ENCODE data around the gene LETM1. TPM values are rescaled to one million over a fixed set of nuclear protein-coding genes. Genes with fewer than 3 reads are reported as not detected.

LETM1 gene
- total and polyA plus RNA-seq, 8 donors = 5.3 to 255 (median 52.1) TPM

- Histone ChIP-seq H3K27me3 (peaks cover 8 to 69% (median 36%) of the 10 kb centered on the region in 3 donors), H3K27ac (no peak overlapping the region), H3K4me3 (no peak overlapping the region), H3K4me1 (peaks cover 28 to 40% (median 33%) of the 10 kb centered on the region in 4 donors), H3K36me3 (no peaks in the 10 kb centered on the region), H3K9me3 (no peaks in the 10 kb centered on the region)
- 64 to 83% (median 66%) methylated on average over 7 to 16 of the region's 16 CpGs for WGBS, 5 donors
- TF ChIP-seq EP300 (IDR thresholded peaks at IDR 0.05) = no peak
- TF ChIP-seq POLR2A (IDR thresholded peaks at IDR 0.05) = no peak
- TF ChIP-seq CTCF (IDR thresholded peaks at IDR 0.05) = no peak
- no peak for TF ChIP-seq POLR2AphosphoS5 (IDR thresholded peaks at IDR 0.05)
- no peak for DNase-seq
- intact Hi-C loops (cut with DNase I; ENCODE audit: low total_unique reads) = no loop called here
These were observed 58.6 kb downstream of the LETM1 start for GRCh38 chr4:1797298-1797860.

GRCh38 chr4:1796486-1797204 is 59.3 kb downstream of the LETM1 start:
- peaks cover 8 to 75% (median 36%) of the 10 kb centered on the region in 3 donors for H3K27me3 ChIP-seq
- 72 to 81% (median 79%) methylated on average over 13 to 14 of the region's 14 CpGs for WGBS, 5 donors
- no peak overlapping the region for H3K4me3 ChIP-seq
- TF ChIP-seq POLR2AphosphoS5 (IDR thresholded peaks at IDR 0.05) = no peak
- no peak for TF ChIP-seq CTCF (IDR thresholded peaks at IDR 0.05)
- TF ChIP-seq EP300 (IDR thresholded peaks at IDR 0.05) = no peak
- no peak for TF ChIP-seq POLR2A (IDR thresholded peaks at IDR 0.05)
- H3K36me3 ChIP-seq = no peaks in the 10 kb centered on the region
- no peak for DNase-seq
- no peak overlapping the region for H3K27ac ChIP-seq
- H3K4me1 ChIP-seq = peaks cover 25 to 40% (median 30%) of the 10 kb centered on the region in 4 donors
- intact Hi-C loops (cut with DNase I; ENCODE audit: low total_unique reads) = no loop called here
- no peaks in the 10 kb centered on the region for H3K9me3 ChIP-seq

- 13 to 20% (median 17%) methylated on average over 17 to 32 of the region's 32 CpGs for WGBS, 5 donors
- TF ChIP-seq EP300 (IDR thresholded peaks at IDR 0.05) = no peak
- TF ChIP-seq POLR2AphosphoS5 (IDR thresholded peaks at IDR 0.05) = no peak
- no peak for TF ChIP-seq CTCF (IDR thresholded peaks at IDR 0.05)
- TF ChIP-seq POLR2A (IDR thresholded peaks at IDR 0.05) = no peak
- no peaks in the 10 kb centered on the region for H3K9me3 ChIP-seq
- peak; percentile 48 to 81 for DNase-seq
- peaks cover 8 to 80% (median 36%) of the 10 kb centered on the region in 3 donors for H3K27me3 ChIP-seq
- peak overlapping the region; percentile 52 to 64 (median 58) for H3K4me3 ChIP-seq
- no peaks in the 10 kb centered on the region for H3K36me3 ChIP-seq
- H3K27ac ChIP-seq = peak overlapping the region in 3 of 5 donors; percentile 14 to 73 (median 36)
- H3K4me1 ChIP-seq = peaks cover 25 to 40% (median 30%) of the 10 kb centered on the region in 4 donors
- intact Hi-C loops (cut with DNase I; ENCODE audit: low total_unique reads) = no loop called here
These were observed 60.4 kb downstream of the LETM1 start for GRCh38 chr4:1795299-1796195.

GRCh38 chr4:1794809-1795298 is 61.1 kb downstream of the LETM1 start:
- no peaks in the 10 kb centered on the region for H3K36me3 ChIP-seq
- peaks cover 8 to 79% (median 36%) of the 10 kb centered on the region in 3 donors for H3K27me3 ChIP-seq
- no peaks in the 10 kb centered on the region for H3K9me3 ChIP-seq
- intact Hi-C loops (cut with DNase I; ENCODE audit: low total_unique reads) = no loop called here
- peak overlapping the region; percentile 52 to 64 (median 58) for H3K4me3 ChIP-seq
- WGBS, 5 donors = 0 to 1% (median 1%) methylated on average over 14 to 68 of the region's 68 CpGs
- DNase-seq = no peak
- H3K4me1 ChIP-seq = peaks cover 25 to 40% (median 30%) of the 10 kb centered on the region in 4 donors
- no peak for TF ChIP-seq POLR2AphosphoS5 (IDR thresholded peaks at IDR 0.05)
- no peak for TF ChIP-seq POLR2A (IDR thresholded peaks at IDR 0.05)
- TF ChIP-seq EP300 (IDR thresholded peaks at IDR 0.05) = no peak
- no peak for TF ChIP-seq CTCF (IDR thresholded peaks at IDR 0.05)
- peak overlapping the region in 3 of 5 donors; percentile 3 to 73 (median 36) for H3K27ac ChIP-seq

Measured in stomach (tissue), 9 donors.